GM18507 (cell line): Measurements from ENCODE around the gene ZNF423.

Source experiments
- DNase-seq: peaks from one replicate; pipeline ENCODE4 v3.0.0; 2011; ENCODE audit warnings: low read depth; ENCODE audit not compliant: insufficient read length; ENCODE audit errors: extremely low spot score
- FAIRE-seq: peaks from 2 replicates; lab custom pipeline; 2011; peaks lifted over from hg19 to GRCh38; lab: Jason Lieb, UNC

The ZNF423 gene

GRCh38 chr16:49637933-49638672 is 217.8 kb downstream of the ZNF423 start:
- FAIRE-seq: no peak
- DNase-seq: no peak

- FAIRE-seq: no peak
Observed at GRCh38 chr16:49637511-49637910, 218.4 kb downstream of the ZNF423 start.

GRCh38 chr16:49636608-49637007 is 219.3 kb downstream of the ZNF423 start:
- FAIRE-seq: no peak
- no peak for DNase-seq

More at GRCh38 chr16:49637511-49637910, 218.4 kb downstream of the ZNF423 start:
- DNase-seq: no peak

GRCh38 chr16:49635591-49636581 is 220.0 kb downstream of the ZNF423 start:
- FAIRE-seq (no peak), DNase-seq (no peak)

GRCh38 chr16:49635009-49635350 is 220.9 kb downstream of the ZNF423 start:
- no peak for FAIRE-seq
- DNase-seq: no peak

- no peak for DNase-seq
- FAIRE-seq: no peak
Observed at GRCh38 chr16:49634235-49635008, 221.5 kb downstream of the ZNF423 start.

GRCh38 chr16:49632795-49633184 is 223.1 kb downstream of the ZNF423 start:
- no peak for DNase-seq

GRCh38 chr16:49632086-49632794 is 223.7 kb downstream of the ZNF423 start:
- DNase-seq (no peak), FAIRE-seq (no peak)

More at GRCh38 chr16:49632795-49633184, 223.1 kb downstream of the ZNF423 start:
- FAIRE-seq: no peak

GRCh38 chr16:49631187-49632041 is 224.5 kb downstream of the ZNF423 start:
- no peak for DNase-seq
- FAIRE-seq: no peak

GRCh38 chr16:49630783-49631182 is 225.1 kb downstream of the ZNF423 start:
- no peak for FAIRE-seq
- DNase-seq: no peak

GRCh38 chr16:49629851-49630250 is 226.1 kb downstream of the ZNF423 start:
- no peak for FAIRE-seq
- no peak for DNase-seq

GRCh38 chr16:49628148-49628547 is 227.8 kb downstream of the ZNF423 start:
- FAIRE-seq (no peak), DNase-seq (no peak)

GRCh38 chr16:49625311-49626065 is 230.4 kb downstream of the ZNF423 start:
- DNase-seq (no peak), FAIRE-seq (no peak)

- DNase-seq (no peak), FAIRE-seq (no peak)
Observed at GRCh38 chr16:49623501-49624266, 232.2 kb downstream of the ZNF423 start.

- DNase-seq (no peak), FAIRE-seq (no peak)
Observed at GRCh38 chr16:49622421-49623402, 233.2 kb downstream of the ZNF423 start.

GRCh38 chr16:49622084-49622390 is 233.9 kb downstream of the ZNF423 start:
- DNase-seq (no peak), FAIRE-seq (no peak)
